BE2C (cell line): ENCODE data around the gene SYNCRIP.
A peak's percentile ranks its signal among the peaks of the same experiment; 100 is the strongest.

ENCODE experiments used
- DNase-seq: peaks from one replicate; pipeline ENCODE4 v3.0.0-alpha.2; 2020
- H3K27me3 ChIP-seq: fragments of 250-450 bp; sonication (Bioruptor Pico); 2 replicates; pipeline ENCODE4 v1.5.1; 2020; ENCODE audit warnings: mild to moderate bottlenecking
- H3K36me3 ChIP-seq: fragments of 250-450 bp; sonication (Bioruptor Pico); 2 replicates; pipeline ENCODE4 v1.5.1; 2020; ENCODE audit warnings: mild to moderate bottlenecking
- H3K4me1 ChIP-seq: fragments of 250-450 bp; sonication (Bioruptor Pico); 2 replicates; pipeline ENCODE4 v1.5.1; 2020
- H3K4me3 ChIP-seq: 2 replicates; pipeline ENCODE4 v1.5.1; 2011; ENCODE audit warnings: low read depth, low read length
- H3K9me3 ChIP-seq: fragments of 250-450 bp; sonication (Bioruptor Pico); 2 replicates; pipeline ENCODE4 v1.5.1; 2020
- TF ChIP-seq, protein P1 (sequence below): IDR thresholded peaks from 2 replicates; pipeline ENCODE4 v1.5.1; 2012; ENCODE audit warnings: mild to moderate bottlenecking, low read depth, low read length

SYNCRIP gene

DNA sequence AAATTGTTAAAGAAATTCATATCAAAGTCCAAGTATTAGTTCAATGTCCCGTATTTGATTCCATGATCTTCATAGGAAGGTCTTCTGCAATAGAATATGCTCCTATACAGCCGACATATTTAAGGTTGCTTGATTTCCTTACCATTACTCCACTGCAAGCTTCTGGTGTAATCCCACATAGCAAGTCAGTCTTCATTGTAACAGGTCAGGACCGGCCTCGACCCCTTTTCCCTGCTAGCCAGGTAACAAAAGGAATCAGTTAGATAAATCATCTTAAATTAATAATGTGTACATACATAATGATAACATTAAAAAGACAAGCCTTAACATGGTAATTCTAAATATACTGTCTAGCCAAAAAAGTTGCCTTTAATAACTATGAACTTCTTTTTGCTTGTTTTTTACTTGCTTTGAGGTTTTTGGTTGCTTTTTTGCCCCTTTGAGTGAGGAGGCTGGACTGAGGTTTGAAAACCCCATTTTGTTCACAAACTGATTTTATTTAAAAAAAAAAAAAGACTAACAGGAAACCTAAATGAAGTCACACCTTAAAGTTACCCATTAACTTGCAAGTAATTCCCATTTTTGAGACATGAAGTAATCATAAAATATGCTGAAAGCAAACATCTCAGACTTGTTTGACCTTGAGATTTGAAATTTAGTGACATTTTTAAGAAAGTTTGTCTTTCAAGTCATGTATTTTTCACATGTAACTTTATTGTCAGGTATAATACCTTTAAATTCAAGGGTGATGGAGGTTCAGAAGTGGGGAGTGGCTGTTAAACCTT, 29.8 kb downstream of the SYNCRIP start:
- H3K36me3 ChIP-seq: peaks cover 88% of the 10 kb centered on the region
- no peaks in the 10 kb centered on the region for H3K27me3 ChIP-seq
- DNase-seq: no peak

DNA sequence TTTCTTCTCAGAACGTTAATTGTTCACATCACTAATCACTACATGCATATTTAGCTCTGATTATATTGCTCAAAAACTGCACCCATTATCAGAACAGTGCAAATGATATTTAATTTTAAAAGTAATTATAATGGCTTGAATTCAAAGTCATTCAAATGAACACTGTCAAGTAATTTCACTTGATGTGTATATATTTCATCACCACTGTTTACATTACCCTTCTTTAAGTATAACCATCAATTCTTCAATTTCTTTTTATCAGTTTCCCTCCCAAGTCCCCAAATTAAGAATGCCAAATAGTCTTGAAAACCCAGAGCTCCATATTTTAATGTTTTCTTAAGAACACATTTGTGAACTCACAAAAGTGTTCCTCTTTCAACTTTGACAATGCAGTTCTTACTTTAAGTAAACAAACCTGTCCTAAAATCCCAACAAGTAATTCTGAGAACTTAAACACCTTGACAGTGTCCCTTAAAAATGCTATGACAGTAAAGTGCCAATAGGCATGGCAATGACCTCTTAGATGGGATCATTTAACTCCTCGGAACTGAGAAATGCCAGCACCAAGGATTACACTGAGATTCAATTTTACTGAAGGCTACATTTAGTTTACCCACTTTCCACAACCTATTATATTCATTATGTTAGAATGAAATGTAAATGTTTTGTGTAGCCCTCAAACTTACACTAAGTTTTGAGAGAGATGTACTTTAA, 32.3 kb downstream of the SYNCRIP start:
- H3K4me3 ChIP-seq: no peak overlapping the region
- TF ChIP-seq, protein P1, sequence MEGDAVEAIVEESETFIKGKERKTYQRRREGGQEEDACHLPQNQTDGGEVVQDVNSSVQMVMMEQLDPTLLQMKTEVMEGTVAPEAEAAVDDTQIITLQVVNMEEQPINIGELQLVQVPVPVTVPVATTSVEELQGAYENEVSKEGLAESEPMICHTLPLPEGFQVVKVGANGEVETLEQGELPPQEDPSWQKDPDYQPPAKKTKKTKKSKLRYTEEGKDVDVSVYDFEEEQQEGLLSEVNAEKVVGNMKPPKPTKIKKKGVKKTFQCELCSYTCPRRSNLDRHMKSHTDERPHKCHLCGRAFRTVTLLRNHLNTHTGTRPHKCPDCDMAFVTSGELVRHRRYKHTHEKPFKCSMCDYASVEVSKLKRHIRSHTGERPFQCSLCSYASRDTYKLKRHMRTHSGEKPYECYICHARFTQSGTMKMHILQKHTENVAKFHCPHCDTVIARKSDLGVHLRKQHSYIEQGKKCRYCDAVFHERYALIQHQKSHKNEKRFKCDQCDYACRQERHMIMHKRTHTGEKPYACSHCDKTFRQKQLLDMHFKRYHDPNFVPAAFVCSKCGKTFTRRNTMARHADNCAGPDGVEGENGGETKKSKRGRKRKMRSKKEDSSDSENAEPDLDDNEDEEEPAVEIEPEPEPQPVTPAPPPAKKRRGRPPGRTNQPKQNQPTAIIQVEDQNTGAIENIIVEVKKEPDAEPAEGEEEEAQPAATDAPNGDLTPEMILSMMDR: no peak
- no peaks in the 10 kb centered on the region for H3K4me1 ChIP-seq
- no peaks in the 10 kb centered on the region for H3K9me3 ChIP-seq
- no peak for DNase-seq
- no peaks in the 10 kb centered on the region for H3K27me3 ChIP-seq
- H3K36me3 ChIP-seq: peaks cover 73% of the 10 kb centered on the region

More for the DNA sequence above, 29.8 kb downstream of the SYNCRIP start:
- Histone ChIP-seq H3K4me1 (no peaks in the 10 kb centered on the region), H3K9me3 (no peaks in the 10 kb centered on the region), H3K4me3 (no peak overlapping the region)
- TF ChIP-seq, protein P1: no peak

DNA sequence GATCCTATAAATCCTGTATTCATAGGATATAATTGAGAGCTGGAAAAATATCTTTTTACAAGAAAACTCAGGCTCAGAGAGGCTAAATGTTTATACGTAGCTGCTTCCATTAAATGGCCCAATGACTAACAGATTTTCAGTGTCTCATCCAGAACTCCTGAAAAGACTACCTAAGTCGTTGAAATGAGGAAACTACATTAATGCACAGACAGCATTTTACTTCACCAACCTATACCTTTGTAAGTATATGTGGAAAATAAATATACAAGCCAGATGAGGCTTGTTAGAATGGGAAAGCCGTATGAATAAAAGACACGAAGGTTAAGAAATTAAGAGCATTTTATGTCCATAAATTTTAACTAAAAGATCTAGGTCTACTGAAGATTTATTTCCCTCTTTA, 40.6 kb downstream of the SYNCRIP start:
- DNase-seq: no peak
- TF ChIP-seq, protein P1: no peak
- Histone ChIP-seq H3K4me1 (peaks cover 3% of the 10 kb centered on the region; the same call in 1 of the 2 replicates), H3K9me3 (no peaks in the 10 kb centered on the region), H3K4me3 (no peak overlapping the region), H3K36me3 (peaks cover 18% of the 10 kb centered on the region), H3K27me3 (no peaks in the 10 kb centered on the region)

DNA sequence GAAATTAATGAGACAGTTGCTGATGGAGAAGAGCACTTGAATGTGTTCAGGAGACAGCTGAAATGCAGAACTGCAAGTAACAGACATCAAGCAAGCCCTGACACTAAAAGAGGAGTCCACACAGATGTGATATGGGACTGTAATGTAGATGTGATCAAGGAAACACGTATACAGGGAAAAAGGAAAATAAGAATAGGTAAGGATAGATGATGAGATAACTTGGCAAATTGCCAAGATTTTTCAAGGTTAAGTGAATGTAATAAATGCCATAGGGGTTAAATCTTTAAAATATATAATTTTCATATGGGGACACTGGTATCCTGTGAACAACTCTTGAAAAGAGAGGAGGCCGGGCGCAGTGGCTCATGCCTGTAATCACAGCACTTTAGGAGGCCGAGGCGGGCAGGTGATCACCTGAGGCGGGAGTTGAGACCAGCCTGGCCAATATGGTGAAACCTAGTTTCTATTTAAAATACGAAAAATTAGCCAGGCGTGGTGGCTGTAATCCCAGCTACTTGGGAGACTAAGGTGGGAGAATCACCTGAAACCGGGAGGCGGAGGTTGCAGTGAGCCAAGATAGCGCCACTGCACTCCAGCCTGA, 41.9 kb downstream of the SYNCRIP start:
- Histone ChIP-seq H3K9me3 (no peaks in the 10 kb centered on the region), H3K4me3 (no peak overlapping the region), H3K4me1 (peaks cover 3% of the 10 kb centered on the region; the same call in 1 of the 2 replicates), H3K36me3 (peaks cover 12% of the 10 kb centered on the region), H3K27me3 (no peaks in the 10 kb centered on the region)
- DNase-seq: no peak
- TF ChIP-seq, protein P1: no peak

DNA sequence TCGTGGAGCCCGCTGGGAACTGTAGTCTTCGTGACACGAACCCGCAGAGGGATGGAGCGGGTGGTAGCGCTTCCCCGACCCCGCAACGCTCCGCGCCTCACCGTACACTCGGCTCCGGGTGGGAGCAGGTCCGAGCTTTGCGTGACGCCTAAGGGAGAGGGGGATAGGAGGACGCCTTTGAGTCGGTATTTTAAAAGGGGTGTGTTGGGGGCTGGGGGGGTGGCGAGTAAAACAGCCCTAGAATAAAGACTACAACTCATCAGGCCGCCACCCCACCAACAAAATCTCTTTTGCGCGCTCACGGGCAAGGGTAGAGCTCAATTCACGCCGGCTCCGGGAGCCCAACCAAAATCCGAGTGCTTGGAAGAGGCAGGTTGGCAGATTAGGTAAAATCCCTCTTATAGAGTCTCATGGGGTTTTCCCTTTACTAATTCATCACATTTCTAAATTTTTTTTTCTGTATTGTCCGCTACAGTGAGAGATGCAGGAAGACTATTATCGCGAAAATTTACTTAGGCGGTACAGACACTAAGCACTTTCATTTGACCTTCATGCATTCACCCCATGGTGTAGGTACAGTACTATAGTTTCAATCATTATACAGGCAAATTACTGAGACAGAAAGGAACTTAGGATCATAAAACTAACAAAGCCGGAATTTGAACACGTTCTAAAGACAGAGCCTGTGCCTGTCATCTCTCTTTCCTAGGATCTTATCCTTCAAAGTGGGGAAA, 48.3 kb downstream of the SYNCRIP start:
- Histone ChIP-seq H3K4me3 (peak overlapping the region; percentile 89), H3K9me3 (no peaks in the 10 kb centered on the region), H3K27me3 (no peaks in the 10 kb centered on the region), H3K4me1 (peaks cover 3% of the 10 kb centered on the region; the same call in 1 of the 2 replicates), H3K36me3 (no peaks in the 10 kb centered on the region)
- DNase-seq: no peak
- TF ChIP-seq, protein P1: no peak
